ENCODE measurements around the gene ZBTB16.
A peak's percentile ranks its signal among the peaks of the same experiment; 100 is the strongest.

Gene ZBTB16

DNA sequence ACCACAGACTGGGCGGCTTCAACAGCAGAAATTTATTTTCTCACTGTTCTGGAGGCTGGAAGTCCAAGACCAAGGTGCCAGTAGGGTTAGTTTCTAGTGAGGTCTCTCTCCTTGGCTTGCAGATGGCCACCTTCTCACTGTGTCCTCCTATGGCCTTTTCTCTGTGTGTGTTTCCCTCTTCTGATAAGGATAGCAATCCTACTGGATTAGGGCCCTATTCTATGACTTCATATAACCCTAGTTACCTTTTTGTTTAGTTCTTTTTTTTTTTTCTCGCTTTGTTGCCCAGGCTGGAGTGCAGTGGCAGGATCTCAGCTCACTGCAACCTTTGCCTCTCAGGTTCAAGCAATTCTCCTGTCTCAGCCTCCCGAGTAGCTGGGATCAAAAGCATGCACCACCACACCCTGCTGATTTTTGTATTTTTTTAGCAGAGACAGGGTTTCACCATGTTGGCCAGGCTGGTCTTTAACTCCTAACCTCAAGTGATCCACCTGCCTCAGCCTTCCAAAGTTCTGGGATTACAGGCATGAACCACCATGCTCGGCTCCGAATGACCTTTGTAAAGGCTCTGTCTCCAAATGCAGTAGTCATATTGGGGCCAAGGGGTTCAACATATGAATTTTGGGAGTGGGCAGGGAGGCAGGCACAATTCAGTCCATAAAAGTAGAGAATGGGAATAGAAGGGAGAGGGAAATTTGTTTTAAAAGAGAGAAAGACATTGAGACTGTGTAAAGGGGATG is 211.2 kb downstream of the ZBTB16 start:
- no peak for DNase-seq

GRCh38 chr11:114271316-114271715 is 211.8 kb downstream of the ZBTB16 start:
- DNase-seq, result no peak

GRCh38 chr11:114272311-114272710 is 212.8 kb downstream of the ZBTB16 start:
- no peak for DNase-seq

- no peak for DNase-seq
Measured at GRCh38 chr11:114273071-114273470, 213.6 kb downstream of the ZBTB16 start.

DNA sequence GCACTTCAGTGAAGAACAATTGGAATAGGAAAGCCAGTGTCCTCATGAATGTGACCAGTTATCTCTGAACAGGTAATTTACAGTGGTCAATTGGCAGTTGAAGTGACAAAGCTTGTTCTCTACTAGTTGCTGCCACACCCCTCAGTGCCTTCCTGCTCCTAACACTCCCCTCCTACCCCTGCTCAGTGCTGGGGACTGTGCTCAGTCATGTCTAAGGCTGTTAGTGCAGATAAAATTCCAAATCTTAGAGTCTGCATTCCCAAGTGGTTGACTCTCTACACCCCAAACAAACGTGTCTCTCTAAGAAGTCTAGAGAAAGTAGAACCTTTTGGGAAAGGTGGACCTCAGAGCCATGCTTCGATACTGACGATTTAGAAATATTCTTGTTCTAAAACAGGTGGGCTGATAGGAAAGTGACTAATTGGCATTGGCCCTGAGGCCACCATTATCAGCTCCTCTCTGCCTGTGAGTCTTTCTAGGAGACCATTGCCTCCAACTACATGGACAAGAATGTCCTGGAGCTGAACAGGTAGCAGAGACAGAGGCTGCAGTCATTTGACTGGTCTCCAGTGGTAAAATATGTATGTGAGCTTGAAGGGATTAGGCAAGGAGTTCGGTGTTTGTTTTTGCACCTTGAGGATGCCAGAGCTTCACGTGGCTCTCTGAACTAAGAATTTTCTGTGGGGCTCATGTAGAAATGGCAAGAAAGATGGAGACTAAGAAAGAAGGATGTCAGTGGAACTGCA is 214.6 kb downstream of the ZBTB16 start:
- no peak for DNase-seq

- no peak for DNase-seq
Measured at GRCh38 chr11:114274637-114275036, 215.1 kb downstream of the ZBTB16 start.

- DNase-seq, result no peak
Measured at GRCh38 chr11:114275280-114275679, 215.8 kb downstream of the ZBTB16 start.

- DNase-seq, result no peak
Measured at GRCh38 chr11:114276077-114276476, 216.6 kb downstream of the ZBTB16 start.

DNA sequence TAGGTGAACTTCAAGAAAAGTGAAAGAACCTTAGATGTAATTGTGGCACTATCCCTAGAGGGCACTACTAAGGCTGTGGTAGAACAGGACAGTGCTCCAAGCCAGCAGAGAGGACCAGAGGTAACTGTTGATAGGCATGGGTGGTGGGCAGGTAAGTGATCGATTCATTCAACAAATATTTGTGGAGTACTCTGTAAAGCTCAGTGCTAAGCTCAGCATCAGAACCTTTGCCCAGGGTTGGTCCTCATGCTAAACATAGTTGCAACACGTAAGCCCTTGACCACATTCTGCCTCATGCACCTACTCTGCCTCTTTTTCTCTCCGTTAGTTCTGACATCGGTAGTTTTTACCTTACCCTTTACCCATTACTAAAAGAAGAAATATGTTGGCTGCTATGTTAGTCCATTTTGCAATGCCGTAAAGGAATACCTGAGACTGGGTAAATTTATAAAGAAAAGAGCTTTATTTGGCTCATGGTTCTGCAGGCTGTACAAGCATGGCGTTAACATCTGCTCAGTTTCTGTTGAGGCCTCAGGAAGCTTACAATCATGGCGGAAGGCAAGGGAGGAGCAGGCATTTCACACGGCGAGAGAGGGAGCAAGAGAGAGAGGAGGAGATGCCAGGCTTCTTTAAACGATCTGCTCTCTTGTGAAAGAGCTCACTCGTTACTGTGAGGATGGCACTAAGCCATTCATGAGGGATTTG is 218.3 kb downstream of the ZBTB16 start:
- DNase-seq, result no peak

- DNase-seq, result no peak
Measured at GRCh38 chr11:114278342-114279065, 219.0 kb downstream of the ZBTB16 start.

DNA sequence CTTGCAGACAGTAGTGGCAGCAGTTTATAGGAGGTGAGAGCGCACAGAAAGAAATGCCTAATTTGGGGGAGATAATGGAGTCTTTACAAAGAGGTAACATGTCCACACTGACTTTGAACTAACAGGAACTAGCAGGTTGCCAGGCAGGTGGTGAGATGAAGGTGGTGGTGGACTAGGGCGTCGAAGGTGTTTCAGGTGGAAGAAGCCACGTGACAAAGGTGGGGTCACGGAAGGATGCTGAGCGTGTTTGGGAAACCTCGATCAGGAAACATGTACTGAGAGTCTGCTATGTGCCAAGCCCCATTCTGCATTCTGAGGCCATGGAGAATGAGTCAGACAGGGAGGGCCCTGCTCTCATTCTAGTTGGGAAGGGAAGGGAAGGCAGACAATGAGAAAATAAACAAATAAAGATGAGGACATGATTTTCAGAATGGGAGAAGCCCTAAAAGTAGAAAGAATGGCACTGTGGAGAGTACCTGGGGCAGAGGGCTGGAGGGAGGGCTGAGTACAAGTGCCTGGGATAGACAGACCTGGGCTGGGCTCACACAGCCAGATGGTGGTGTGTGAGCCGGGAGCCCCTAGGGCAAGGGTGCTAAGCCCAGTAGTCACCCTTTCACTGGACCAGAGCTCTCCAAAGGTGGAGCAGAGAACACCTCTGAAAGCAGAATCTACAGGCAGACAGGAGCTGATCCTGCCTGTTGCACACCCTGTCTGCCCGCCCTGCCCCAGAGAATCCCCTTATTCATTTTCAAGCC is 220.5 kb downstream of the ZBTB16 start:
- DNase-seq, result no peak

DNA sequence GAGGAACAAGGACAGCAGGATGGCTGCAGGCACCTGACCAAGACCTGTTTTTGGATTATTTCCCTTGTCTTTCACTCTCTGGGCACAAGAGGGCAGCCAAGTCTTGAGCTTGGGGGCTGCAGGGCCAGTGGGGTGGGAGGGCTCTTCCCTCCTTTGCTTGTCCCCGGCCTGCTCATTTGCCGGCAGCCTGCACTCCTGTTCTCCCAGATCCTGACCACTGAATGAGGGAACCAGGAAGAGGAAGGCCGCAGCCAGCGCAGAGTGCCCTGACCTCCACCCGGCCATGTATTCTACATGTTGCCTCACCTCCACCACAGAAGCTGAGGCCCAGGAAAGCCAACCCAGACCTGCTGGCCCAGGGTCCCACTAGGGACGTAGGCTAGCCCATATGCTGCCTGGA is 221.2 kb downstream of the ZBTB16 start:
- peak; percentile 82 for DNase-seq

- DNase-seq, result no peak
Measured at GRCh38 chr11:114281388-114281956, 222.0 kb downstream of the ZBTB16 start.

- no peak for DNase-seq
Measured at GRCh38 chr11:114282488-114282887, 223.0 kb downstream of the ZBTB16 start.

- no peak for DNase-seq
Measured at GRCh38 chr11:114283422-114283821, 223.9 kb downstream of the ZBTB16 start.

- no peak for DNase-seq
Measured at GRCh38 chr11:114284021-114284420, 224.5 kb downstream of the ZBTB16 start.

- no peak for DNase-seq
Measured at GRCh38 chr11:114284914-114285313, 225.4 kb downstream of the ZBTB16 start.

GRCh38 chr11:114285599-114285998 is 226.1 kb downstream of the ZBTB16 start:
- DNase-seq, result no peak

GRCh38 chr11:114286229-114286628 is 226.7 kb downstream of the ZBTB16 start:
- DNase-seq, result no peak

GRCh38 chr11:114287154-114287553 is 227.6 kb downstream of the ZBTB16 start:
- DNase-seq, result no peak

GRCh38 chr11:114288136-114288535 is 228.6 kb downstream of the ZBTB16 start:
- no peak for DNase-seq

DNA sequence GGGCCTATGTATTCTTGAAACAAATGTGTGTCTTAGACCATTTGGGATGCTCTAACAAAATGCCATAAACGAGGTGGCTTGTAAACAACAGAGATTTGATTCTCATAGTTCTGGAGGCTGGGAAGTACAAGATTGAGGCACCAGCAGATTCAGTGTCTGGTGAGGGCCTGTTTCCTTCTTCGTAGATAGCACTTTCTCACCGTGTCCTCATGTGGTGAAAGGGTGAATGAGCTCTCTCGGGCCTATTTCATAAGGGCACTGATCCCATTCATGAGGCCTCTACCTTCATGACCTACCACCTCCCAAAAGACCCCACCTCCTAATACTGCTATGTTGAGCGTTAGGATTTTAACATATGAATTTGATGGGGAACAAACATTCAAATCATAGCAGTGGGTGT is 230.3 kb downstream of the ZBTB16 start:
- DNase-seq, result no peak
